Neural cell (in vitro differentiated cells): ENCODE data around the gene VIT.

Experiments
- CTCF ChIP-seq: fragments of 450-650 bp; IDR thresholded peaks from 2 replicates; pipeline ENCODE4 v1.5.1; 2014; ENCODE audit warnings: antibody characterized with exemption, mild to moderate bottlenecking, moderate library complexity; ENCODE audit not compliant: poor library complexity, severe bottlenecking
- EZH2 ChIP-seq: fragments of 200-600, 300-800 bp; shearing (Covaris generic), sonication (generic); IDR thresholded peaks from 2 replicates; pipeline ENCODE4 v1.6.1; 2014; ENCODE audit warnings: antibody characterized with exemption, low read length, borderline replicate concordance, mild to moderate bottlenecking; ENCODE audit not compliant: insufficient read depth, poor library complexity, severe bottlenecking
- POLR2AphosphoS5 ChIP-seq: IDR thresholded peaks from 2 replicates; pipeline ENCODE4 v1.6.1; 2012
- SMC3 ChIP-seq: fragments of 450-650 bp; conservative IDR thresholded peaks from 2 replicates; pipeline ENCODE4 v1.6.1; 2014; ENCODE audit warnings: antibody characterized with exemption, mild to moderate bottlenecking, moderate library complexity; ENCODE audit not compliant: poor library complexity
- TAF1 ChIP-seq: IDR thresholded peaks from 2 replicates; pipeline ENCODE4 v1.6.1; 2012; ENCODE audit warnings: low read depth

- TF ChIP-seq CTCF (no peak), EZH2 (no peak), TAF1 (no peak), POLR2AphosphoS5 (no peak), SMC3 (no peak)
These were observed 127.8 kb downstream of the VIT start for GRCh38 chr2:36824273-36824672.
